SK-N-SH (cell line): ENCODE results near the gene TRPV2. TPM values are rescaled to one million over a fixed set of nuclear protein-coding genes. Genes with fewer than 3 reads are reported as not detected.

Experiments
- CTCF ChIA-PET: fragments of 300-600, 350-600 bp; formaldehyde crosslinking; extraction: SDS; loops from one replicate; lab custom pipeline; 2021; lab: Yijun Ruan, JAX
- POLR2A ChIA-PET: fragments of 350-600 bp; sonication (Branson Sonifier 250); formaldehyde crosslinking; extraction: SDS; loops from one replicate; lab custom pipeline; 2020; ENCODE audit warnings: antibody characterized with exemption, inconsistent platforms; lab: Yijun Ruan, JAX
- DNase-seq: peaks from one replicate; pipeline ENCODE4 v3.0.0; 2012
- H2AFZ ChIP-seq: fragments of 200-600 bp; sonication (generic); 2 replicates; pipeline ENCODE4 v1.8.1; 2016; ENCODE audit warnings: antibody characterized with exemption, mild to moderate bottlenecking, low read depth
- H3F3A ChIP-seq: fragments of 200-600 bp; sonication (generic); replicated peaks from 2 replicates; pipeline ENCODE3; 2016; ENCODE audit warnings: antibody characterized with exemption, mild to moderate bottlenecking; ENCODE audit not compliant: insufficient read depth
- H3K27ac ChIP-seq, 2 experiments: fragments of 200-500 bp in 1 of 2; fragments of 200-600 bp in 1 of 2; sonication (Bioruptor generic) in 1 of 2; sonication (generic), shearing (Covaris generic) in 1 of 2; 2 replicates each; pipeline versions ENCODE4 v1.5.1 to v1.6.1; 2014 to 2016; ENCODE audit warnings: low read depth in 2 of 2, inconsistent platforms in 1 of 2, low read length in 1 of 2, mild to moderate bottlenecking in 1 of 2, mixed read lengths in 1 of 2
- H3K27me3 ChIP-seq: fragments of 200-600 bp; sonication (generic), shearing (Covaris generic); 2 replicates; pipeline ENCODE4 v1.6.1; 2016; ENCODE audit warnings: mixed run types; ENCODE audit not compliant: insufficient read depth
- H3K36me3 ChIP-seq, 2 experiments: fragments of 200-500 bp in 1 of 2; fragments of 200-600 bp in 1 of 2; sonication (Bioruptor generic) in 1 of 2; sonication (generic) in 1 of 2; replicated peaks in 1 of 2; 2 replicates each; pipeline versions ENCODE3 to v1.5.1; 2014 to 2016; ENCODE audit warnings: low read length in 1 of 2, mild to moderate bottlenecking in 1 of 2; ENCODE audit not compliant: insufficient read depth in 2 of 2, control insufficient read depth in 1 of 2
- H3K4me1 ChIP-seq, 2 experiments: fragments of 200-500 bp in 1 of 2; fragments of 200-600 bp in 1 of 2; sonication (Bioruptor generic) in 1 of 2; sonication (generic), shearing (Covaris generic) in 1 of 2; 2 replicates each; pipeline versions ENCODE4 v1.5.1 to v1.6.1; 2014 to 2016; ENCODE audit warnings: low read depth in 1 of 2, low read length in 1 of 2, mixed run types in 1 of 2; ENCODE audit not compliant: insufficient read depth in 2 of 2, control insufficient read depth in 1 of 2
- H3K4me2 ChIP-seq: fragments of 200-600 bp; sonication (generic), shearing (Covaris generic); 2 replicates; pipeline ENCODE4 v1.6.1; 2017; ENCODE audit warnings: mixed run types
- H3K4me3 ChIP-seq, 2 experiments: fragments of 200-500 bp in 1 of 2; fragments of 200-600 bp in 1 of 2; sonication (Bioruptor generic) in 1 of 2; sonication (generic), shearing (Covaris generic) in 1 of 2; 2 replicates each; pipeline versions ENCODE4 v1.5.1 to v1.8.1; 2014 to 2016; ENCODE audit warnings: low read depth in 2 of 2, inconsistent platforms in 1 of 2, low read length in 1 of 2, mild to moderate bottlenecking in 1 of 2, mixed read lengths in 1 of 2, moderate library complexity in 1 of 2
- H3K79me2 ChIP-seq: fragments of 200-600 bp; sonication (generic); 2 replicates; pipeline ENCODE4 v1.8.1; 2017; ENCODE audit warnings: mild to moderate bottlenecking; ENCODE audit not compliant: insufficient read depth
- H3K9ac ChIP-seq: fragments of 200-600 bp; sonication (generic); 2 replicates; pipeline ENCODE4 v1.6.1; 2017; ENCODE audit warnings: mixed run types
- H3K9me2 ChIP-seq: fragments of 200-600 bp; sonication (generic); 2 replicates; pipeline ENCODE4 v1.6.1; 2017; ENCODE audit warnings: mixed run types
- H3K9me3 ChIP-seq: fragments of 200-600 bp; sonication (generic); 2 replicates; pipeline ENCODE4 v1.6.1; 2017; ENCODE audit warnings: mixed run types, mild to moderate bottlenecking, moderate library complexity
- H4K20me1 ChIP-seq: fragments of 200-600 bp; sonication (generic); 2 replicates; pipeline ENCODE4 v1.6.1; 2017; ENCODE audit warnings: mild to moderate bottlenecking, mixed run types; ENCODE audit not compliant: insufficient read depth
- CTCF ChIP-seq: fragments of 200-600 bp; sonication (generic); IDR thresholded peaks from 2 replicates; pipeline ENCODE4 v1.6.1; 2017; ENCODE audit warnings: antibody characterized with exemption, mild to moderate bottlenecking, moderate library complexity
- ELF1 ChIP-seq: IDR thresholded peaks from 2 replicates; pipeline ENCODE4 v1.4.0; 2012
- EZH2phosphoT487 ChIP-seq: fragments of 200-600 bp; sonication (generic); IDR thresholded peaks from 2 replicates; pipeline ENCODE4 v1.6.1; 2017; ENCODE audit warnings: low read depth, mixed run types, mild to moderate bottlenecking, antibody characterized with exemption, moderate library complexity, borderline replicate concordance
- FOSL2 ChIP-seq: IDR thresholded peaks from 2 replicates; pipeline ENCODE4 v1.4.0; 2012; ENCODE audit warnings: low read depth, mild to moderate bottlenecking, moderate library complexity, borderline replicate concordance
- FOXM1 ChIP-seq: IDR thresholded peaks from 2 replicates; pipeline ENCODE4 v1.4.0; 2012; ENCODE audit warnings: low read depth, mild to moderate bottlenecking
- GABPA ChIP-seq: IDR thresholded peaks from 2 replicates; pipeline ENCODE4 v1.4.0; 2012; ENCODE audit warnings: low read depth, mild to moderate bottlenecking
- MEF2A ChIP-seq: IDR thresholded peaks from 2 replicates; pipeline ENCODE4 v1.4.0; 2012; ENCODE audit warnings: low read depth, borderline replicate concordance
- NFIC ChIP-seq: IDR thresholded peaks from 2 replicates; pipeline ENCODE4 v1.4.0; 2012; ENCODE audit warnings: borderline replicate concordance
- NRF1 ChIP-seq: IDR thresholded peaks from 2 replicates; pipeline ENCODE4 v1.6.1; 2012; ENCODE audit warnings: low read depth, mild to moderate bottlenecking, low read length
- PBX3 ChIP-seq: IDR thresholded peaks from 2 replicates; pipeline ENCODE4; 2012
- POLR2AphosphoS5 ChIP-seq: IDR thresholded peaks from 2 replicates; pipeline ENCODE4 v1.6.1; 2012; ENCODE audit warnings: low read depth, low read length
- REST ChIP-seq: IDR thresholded peaks from 2 replicates; pipeline ENCODE4 v1.6.1; 2012; ENCODE audit warnings: mild to moderate bottlenecking, low read depth, low read length, moderate library complexity
- SIN3A ChIP-seq: IDR thresholded peaks from 2 replicates; pipeline ENCODE4 v1.6.1; 2012; ENCODE audit warnings: low read depth, mild to moderate bottlenecking, low read length, moderate library complexity, borderline replicate concordance
- SMC3 ChIP-seq: IDR thresholded peaks from 2 replicates; pipeline ENCODE4 v1.6.1; 2012; ENCODE audit warnings: low read depth, low read length, improper control_type of control experiment
- TAF1 ChIP-seq: IDR thresholded peaks from 2 replicates; pipeline ENCODE4 v1.6.1; 2012; ENCODE audit warnings: low read depth, mild to moderate bottlenecking, low read length, moderate library complexity, borderline replicate concordance
- TCF12 ChIP-seq: IDR thresholded peaks from 2 replicates; pipeline ENCODE4 v1.4.0; 2012
- TEAD4 ChIP-seq: IDR thresholded peaks from 2 replicates; pipeline ENCODE4 v1.4.0; 2012; ENCODE audit warnings: mild to moderate bottlenecking, borderline replicate concordance; ENCODE audit not compliant: insufficient read depth
- USF2 ChIP-seq: fragments of 150-350 bp; IDR thresholded peaks from 2 replicates; pipeline ENCODE4 v1.6.1; 2017; ENCODE audit warnings: antibody characterized with exemption, low read length, low read depth, borderline replicate concordance
- WGBS: methylation state at CpG from one replicate; pipeline ENCODE4 v1.1.6; 2017; ENCODE audit warnings: low lambda C conversion rate; 5-methylcytosine and 5-hydroxymethylcytosine counted together
- polyA plus RNA-seq, 3 experiments: library from polyadenylated mRNA; depleted of rRNA; stranded (reverse); fragments of >200 nt; gene quantifications; 2 replicates each; pipeline ENCODE4 v1.2.3, GENCODE V29; 2012

The TRPV2 gene
- polyA plus RNA-seq, 1 of the 3 experiments (the other 2 are of a cell fraction): 11.0 TPM

- CTCF ChIA-PET: interaction anchor here (2.1 kb wide), 1 partner anchor 44 kb away, joined by 10 read pairs; no protein-coding TSS in a partner anchor
- Histone ChIP-seq H3K27me3 (no peaks in the 10 kb centered on the region), H3K4me2 (peak overlapping the region; percentile 44; the same call in 1 of the 2 replicates), H4K20me1 (no peaks in the 10 kb centered on the region), H3K79me2 (no peaks in the 10 kb centered on the region), H3K9me3 (no peaks in the 10 kb centered on the region), H3K9me2 (no peaks in the 10 kb centered on the region), H3K4me3 (peak overlapping the region in 1 of 2 experiments; percentile 20; a peak in 1 of 4 replicates), H3K9ac (no peak overlapping the region), H3K4me1 (peaks cover 0 to 11% of the 10 kb centered on the region in 2 experiments; a peak in 1 of 4 replicates), H2AFZ (no peak overlapping the region; the same call in 1 of the 2 replicates), H3K27ac (peak overlapping the region; percentile 54 to 82), H3F3A (peaks cover 7% of the 10 kb centered on the region), H3K36me3 (no peaks in the 10 kb centered on the region)
- POLR2A ChIA-PET: interaction anchor here (0.7 to 2.6 kb wide), 3 partner anchors 27 to 30 kb away, joined by 3 to 20 read pairs (median 19); partner anchors contain the start of gene UBB
- DNase-seq: peak; percentile 76
- TF ChIP-seq GABPA (no peak), ELF1 (no peak), NFIC (peak; percentile 83)
- 45% methylated on average over 11 of the region's 14 CpGs for WGBS
Measured at GRCh38 chr17:16407911-16408588, 7.3 kb upstream of the TRPV2 start.

GRCh38 chr17:16417399-16417798 lies 2.0 kb downstream of the TRPV2 start:
- no peaks in the 10 kb centered on the region for H3K27me3 ChIP-seq
- peak overlapping the region; percentile 83; the same call in 1 of the 2 replicates for H3K4me2 ChIP-seq
- ChIA-PET CTCF (interaction anchor here (0.8 to 1.6 kb wide), 3 partner anchors 10 to 36 kb away, joined by 3 to 7 read pairs (median 4); no protein-coding TSS in a partner anchor), POLR2A (interaction anchor here (1.3 kb wide), 1 partner anchor 21 kb away, joined by 5 read pairs; no protein-coding TSS in a partner anchor)
- H3K27ac ChIP-seq: peak overlapping the region in 1 of 2 experiments; percentile 98; a peak in 1 of 4 replicates
- no peaks in the 10 kb centered on the region for H3K9me2 ChIP-seq
- peaks cover 34% of the 10 kb centered on the region for H3F3A ChIP-seq
- H3K9ac ChIP-seq: no peak overlapping the region
- no peak for DNase-seq
- no peaks in the 10 kb centered on the region for H4K20me1 ChIP-seq
- peaks cover 26 to 35% of the 10 kb centered on the region in 2 experiments for H3K4me1 ChIP-seq
- no peaks in the 10 kb centered on the region for H3K36me3 ChIP-seq
- WGBS: 94% methylated on average over 7 of the region's 7 CpGs
- no peak overlapping the region for H2AFZ ChIP-seq
- no peak for TF ChIP-seq USF2
- TF ChIP-seq TEAD4: no peak
- TF ChIP-seq NRF1: no peak
- no peak for TF ChIP-seq REST
- no peak for TF ChIP-seq GABPA
- no peak for TF ChIP-seq SIN3A
- no peak for TF ChIP-seq TCF12
- no peak for TF ChIP-seq FOSL2
- no peak for TF ChIP-seq SMC3
- no peak for TF ChIP-seq CTCF
- TF ChIP-seq FOXM1: no peak
- TF ChIP-seq EZH2phosphoT487: no peak
- no peak for TF ChIP-seq TAF1
- no peak for TF ChIP-seq PBX3
- TF ChIP-seq POLR2AphosphoS5: no peak
- TF ChIP-seq MEF2A: no peak
- no peak overlapping the region for H3K4me3 ChIP-seq
- no peaks in the 10 kb centered on the region for H3K79me2 ChIP-seq
- no peaks in the 10 kb centered on the region for H3K9me3 ChIP-seq
